GM23338 (cell line): ENCODE data around the gene POLE4. TPM values are rescaled to one million over a fixed set of nuclear protein-coding genes. Genes with fewer than 3 reads are reported as not detected.

Experiments used
- EZH2 ChIP-seq: fragments of 200-600 bp; sonication (generic); IDR thresholded peaks from one replicate; pipeline ENCODE4 v1.8.0; 2017; ENCODE audit warnings: antibody characterized with exemption, mild to moderate bottlenecking, low read depth; ENCODE audit not compliant: unreplicated experiment
- EZH2phosphoT487 ChIP-seq: fragments of 200-600 bp; sonication (generic); IDR thresholded peaks from one replicate; pipeline ENCODE4 v1.8.1; 2018; ENCODE audit warnings: antibody characterized with exemption; ENCODE audit not compliant: unreplicated experiment
- JUNB ChIP-seq: IDR thresholded peaks from one replicate; pipeline ENCODE4 v1.6.1; 2016; ENCODE audit warnings: antibody characterized with exemption; ENCODE audit not compliant: unreplicated experiment
- NANOG ChIP-seq: IDR thresholded peaks from 2 replicates; pipeline ENCODE4 v1.6.1; 2016; ENCODE audit warnings: antibody characterized with exemption, borderline replicate concordance
- POLR2AphosphoS5 ChIP-seq: IDR thresholded peaks from 2 replicates; pipeline ENCODE4 v1.6.1; 2016; ENCODE audit warnings: antibody characterized with exemption, low read depth
- REST ChIP-seq: IDR thresholded peaks from one replicate; pipeline ENCODE4 v1.6.1; 2018; ENCODE audit warnings: antibody characterized with exemption; ENCODE audit not compliant: unreplicated experiment
- STAT1 ChIP-seq: IDR thresholded peaks from one replicate; pipeline ENCODE4 v1.6.1; 2016; ENCODE audit warnings: antibody characterized with exemption; ENCODE audit not compliant: unreplicated experiment
- ZNF331 ChIP-seq: fragments of 250-450 bp; sonication (Bioruptor Pico); IDR thresholded peaks from 2 replicates; pipeline ENCODE4 v1.5.0; 2020; ENCODE audit warnings: low read depth, mild to moderate bottlenecking, moderate library complexity
- polyA plus RNA-seq: library from polyadenylated mRNA; unstranded; fragments of >200 nt; fragmentation: Nextera tagmentation; extraction: Ambion mirVana; gene quantifications from 2 replicates; pipeline ENCODE4 v1.2.1, GENCODE V29; 2016
- total RNA-seq: library from RNA; depleted of rRNA; stranded (reverse); fragments of >200 nt; shearing (Covaris generic); gene quantifications from 2 replicates; pipeline ENCODE4 v1.2.3, GENCODE V29; 2014
- TF ChIP-seq, protein P1 (sequence below): fragments of 250-450 bp; sonication (Bioruptor Pico); IDR thresholded peaks from 2 replicates; pipeline ENCODE4 v1.5.0; 2020; ENCODE audit warnings: mild to moderate bottlenecking, moderate library complexity

The POLE4 gene
- total and polyA plus RNA-seq, 2 experiments from 2014 or later = 24.4 to 105 TPM

DNA sequence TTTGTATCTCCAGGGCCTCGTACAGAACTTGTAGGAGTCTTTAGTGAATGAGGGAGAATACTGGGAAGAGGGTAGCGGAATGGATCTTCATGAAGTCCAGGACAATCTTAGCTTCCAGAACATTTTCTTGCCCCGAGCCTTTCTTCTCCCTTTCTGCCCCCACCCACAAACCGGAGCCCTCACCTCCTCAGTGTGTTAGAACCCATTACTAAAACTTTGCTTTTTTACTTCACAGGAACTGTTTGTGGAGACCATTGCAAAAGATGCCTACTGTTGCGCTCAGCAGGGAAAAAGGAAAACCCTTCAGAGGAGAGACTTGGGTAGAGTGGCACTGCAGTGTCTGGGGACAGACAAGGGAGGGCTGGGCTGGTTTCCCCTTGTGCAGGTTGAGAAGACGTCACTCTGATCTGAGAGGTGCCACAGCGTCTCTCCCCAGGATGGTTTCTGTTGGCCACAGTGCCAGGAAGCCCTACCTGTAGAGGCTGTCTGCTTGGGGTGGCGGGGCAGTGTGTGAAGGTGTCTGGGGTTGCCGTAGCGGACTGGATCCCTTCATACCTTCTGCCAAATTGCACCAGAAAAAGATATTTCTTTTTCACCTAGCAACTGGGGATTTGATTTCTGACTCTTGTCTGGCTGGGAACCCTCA is 786 bp downstream of the POLE4 start (continued):
- TF ChIP-seq, protein P1, sequence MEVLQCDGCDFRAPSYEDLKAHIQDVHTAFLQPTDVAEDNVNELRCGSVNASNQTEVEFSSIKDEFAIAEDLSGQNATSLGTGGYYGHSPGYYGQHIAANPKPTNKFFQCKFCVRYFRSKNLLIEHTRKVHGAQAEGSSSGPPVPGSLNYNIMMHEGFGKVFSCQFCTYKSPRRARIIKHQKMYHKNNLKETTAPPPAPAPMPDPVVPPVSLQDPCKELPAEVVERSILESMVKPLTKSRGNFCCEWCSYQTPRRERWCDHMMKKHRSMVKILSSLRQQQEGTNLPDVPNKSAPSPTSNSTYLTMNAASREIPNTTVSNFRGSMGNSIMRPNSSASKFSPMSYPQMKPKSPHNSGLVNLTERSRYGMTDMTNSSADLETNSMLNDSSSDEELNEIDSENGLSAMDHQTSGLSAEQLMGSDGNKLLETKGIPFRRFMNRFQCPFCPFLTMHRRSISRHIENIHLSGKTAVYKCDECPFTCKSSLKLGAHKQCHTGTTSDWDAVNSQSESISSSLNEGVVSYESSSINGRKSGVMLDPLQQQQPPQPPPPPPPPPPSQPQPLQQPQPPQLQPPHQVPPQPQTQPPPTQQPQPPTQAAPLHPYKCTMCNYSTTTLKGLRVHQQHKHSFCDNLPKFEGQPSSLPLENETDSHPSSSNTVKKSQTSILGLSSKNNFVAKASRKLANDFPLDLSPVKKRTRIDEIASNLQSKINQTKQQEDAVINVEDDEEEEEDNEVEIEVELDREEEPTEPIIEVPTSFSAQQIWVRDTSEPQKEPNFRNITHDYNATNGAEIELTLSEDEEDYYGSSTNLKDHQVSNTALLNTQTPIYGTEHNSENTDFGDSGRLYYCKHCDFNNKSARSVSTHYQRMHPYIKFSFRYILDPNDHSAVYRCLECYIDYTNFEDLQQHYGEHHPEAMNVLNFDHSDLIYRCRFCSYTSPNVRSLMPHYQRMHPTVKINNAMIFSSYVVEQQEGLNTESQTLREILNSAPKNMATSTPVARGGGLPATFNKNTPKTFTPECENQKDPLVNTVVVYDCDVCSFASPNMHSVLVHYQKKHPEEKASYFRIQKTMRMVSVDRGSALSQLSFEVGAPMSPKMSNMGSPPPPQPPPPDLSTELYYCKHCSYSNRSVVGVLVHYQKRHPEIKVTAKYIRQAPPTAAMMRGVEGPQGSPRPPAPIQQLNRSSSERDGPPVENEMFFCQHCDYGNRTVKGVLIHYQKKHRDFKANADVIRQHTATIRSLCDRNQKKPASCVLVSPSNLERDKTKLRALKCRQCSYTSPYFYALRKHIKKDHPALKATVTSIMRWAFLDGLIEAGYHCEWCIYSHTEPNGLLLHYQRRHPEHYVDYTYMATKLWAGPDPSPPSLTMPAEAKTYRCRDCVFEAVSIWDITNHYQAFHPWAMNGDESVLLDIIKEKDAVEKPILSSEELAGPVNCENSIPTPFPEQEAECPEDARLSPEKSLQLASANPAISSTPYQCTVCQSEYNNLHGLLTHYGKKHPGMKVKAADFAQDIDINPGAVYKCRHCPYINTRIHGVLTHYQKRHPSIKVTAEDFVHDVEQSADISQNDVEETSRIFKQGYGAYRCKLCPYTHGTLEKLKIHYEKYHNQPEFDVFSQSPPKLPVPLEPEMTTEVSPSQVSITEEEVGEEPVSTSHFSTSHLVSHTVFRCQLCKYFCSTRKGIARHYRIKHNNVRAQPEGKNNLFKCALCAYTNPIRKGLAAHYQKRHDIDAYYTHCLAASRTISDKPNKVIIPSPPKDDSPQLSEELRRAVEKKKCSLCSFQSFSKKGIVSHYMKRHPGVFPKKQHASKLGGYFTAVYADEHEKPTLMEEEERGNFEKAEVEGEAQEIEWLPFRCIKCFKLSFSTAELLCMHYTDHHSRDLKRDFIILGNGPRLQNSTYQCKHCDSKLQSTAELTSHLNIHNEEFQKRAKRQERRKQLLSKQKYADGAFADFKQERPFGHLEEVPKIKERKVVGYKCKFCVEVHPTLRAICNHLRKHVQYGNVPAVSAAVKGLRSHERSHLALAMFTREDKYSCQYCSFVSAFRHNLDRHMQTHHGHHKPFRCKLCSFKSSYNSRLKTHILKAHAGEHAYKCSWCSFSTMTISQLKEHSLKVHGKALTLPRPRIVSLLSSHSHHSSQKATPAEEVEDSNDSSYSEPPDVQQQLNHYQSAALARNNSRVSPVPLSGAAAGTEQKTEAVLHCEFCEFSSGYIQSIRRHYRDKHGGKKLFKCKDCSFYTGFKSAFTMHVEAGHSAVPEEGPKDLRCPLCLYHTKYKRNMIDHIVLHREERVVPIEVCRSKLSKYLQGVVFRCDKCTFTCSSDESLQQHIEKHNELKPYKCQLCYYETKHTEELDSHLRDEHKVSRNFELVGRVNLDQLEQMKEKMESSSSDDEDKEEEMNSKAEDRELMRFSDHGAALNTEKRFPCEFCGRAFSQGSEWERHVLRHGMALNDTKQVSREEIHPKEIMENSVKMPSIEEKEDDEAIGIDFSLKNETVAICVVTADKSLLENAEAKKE (CRISPR knock-in tag) = no peak
- TF ChIP-seq JUNB = no peak
- no peak for TF ChIP-seq REST
- TF ChIP-seq POLR2AphosphoS5 = no peak
- no peak for TF ChIP-seq ZNF331 (CRISPR knock-in tag)
- no peak for TF ChIP-seq EZH2
- no peak for TF ChIP-seq EZH2phosphoT487
- no peak for TF ChIP-seq STAT1
- no peak for TF ChIP-seq NANOG
